Hair follicular keratinocyte (primary cell): ENCODE measurements around the gene SP2. TPM values are rescaled to one million over a fixed set of nuclear protein-coding genes. Genes with fewer than 3 reads are reported as not detected.

ENCODE experiments used
- total RNA-seq: library from RNA; depleted of rRNA; stranded (reverse); fragments of >200 nt; gene quantifications from 2 replicates; pipeline ENCODE4 v1.2.3, GENCODE V29; 2015

SP2 gene
- 1.3 and 2.7 TPM in 2 replicates for total RNA-seq

DNA sequence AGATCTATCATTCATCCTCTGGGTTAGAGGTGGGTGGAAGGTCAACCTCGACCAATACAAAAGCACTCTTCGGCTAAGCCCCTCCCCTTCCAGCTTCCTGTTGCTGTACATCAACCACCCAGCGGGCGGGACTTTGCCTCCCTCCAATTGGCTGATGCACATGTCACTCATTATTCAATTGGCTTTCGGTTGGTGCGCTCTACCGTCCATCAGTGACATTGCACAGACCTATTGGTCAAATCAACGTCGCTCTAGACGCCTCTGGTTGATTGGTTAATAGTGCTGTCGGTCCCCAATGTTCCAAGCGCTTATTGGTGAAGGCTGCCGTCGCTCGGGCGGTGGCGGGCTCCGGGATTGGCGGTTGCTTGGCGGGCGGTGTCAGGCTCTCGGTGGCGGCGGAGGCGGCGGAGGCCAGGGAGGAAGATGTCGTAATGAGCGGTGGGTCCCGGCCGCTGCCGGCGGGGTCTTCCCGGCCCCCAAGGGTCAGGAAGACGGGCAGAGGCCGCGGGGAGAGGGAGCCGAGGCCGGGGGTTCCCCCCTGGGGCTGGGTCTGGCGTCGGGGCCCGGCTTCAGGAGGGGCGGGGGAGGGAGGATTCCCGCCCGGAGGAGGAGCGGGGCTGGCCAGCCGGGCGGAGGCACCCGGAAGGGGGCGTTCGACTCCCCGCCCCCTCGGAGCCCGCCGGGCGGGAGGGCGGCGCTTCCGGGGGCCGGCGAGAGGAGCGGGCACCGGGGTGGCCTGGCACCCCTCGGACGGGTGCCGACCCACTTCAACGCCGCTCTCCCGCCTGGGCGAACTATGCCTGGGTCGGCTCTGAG lies at the start of gene SP2:
SP2 (plus strand) TSS at position 381 of the 816 bp plus-strand sequence; CDS start at position 432, 51 bp downstream.

DNA sequence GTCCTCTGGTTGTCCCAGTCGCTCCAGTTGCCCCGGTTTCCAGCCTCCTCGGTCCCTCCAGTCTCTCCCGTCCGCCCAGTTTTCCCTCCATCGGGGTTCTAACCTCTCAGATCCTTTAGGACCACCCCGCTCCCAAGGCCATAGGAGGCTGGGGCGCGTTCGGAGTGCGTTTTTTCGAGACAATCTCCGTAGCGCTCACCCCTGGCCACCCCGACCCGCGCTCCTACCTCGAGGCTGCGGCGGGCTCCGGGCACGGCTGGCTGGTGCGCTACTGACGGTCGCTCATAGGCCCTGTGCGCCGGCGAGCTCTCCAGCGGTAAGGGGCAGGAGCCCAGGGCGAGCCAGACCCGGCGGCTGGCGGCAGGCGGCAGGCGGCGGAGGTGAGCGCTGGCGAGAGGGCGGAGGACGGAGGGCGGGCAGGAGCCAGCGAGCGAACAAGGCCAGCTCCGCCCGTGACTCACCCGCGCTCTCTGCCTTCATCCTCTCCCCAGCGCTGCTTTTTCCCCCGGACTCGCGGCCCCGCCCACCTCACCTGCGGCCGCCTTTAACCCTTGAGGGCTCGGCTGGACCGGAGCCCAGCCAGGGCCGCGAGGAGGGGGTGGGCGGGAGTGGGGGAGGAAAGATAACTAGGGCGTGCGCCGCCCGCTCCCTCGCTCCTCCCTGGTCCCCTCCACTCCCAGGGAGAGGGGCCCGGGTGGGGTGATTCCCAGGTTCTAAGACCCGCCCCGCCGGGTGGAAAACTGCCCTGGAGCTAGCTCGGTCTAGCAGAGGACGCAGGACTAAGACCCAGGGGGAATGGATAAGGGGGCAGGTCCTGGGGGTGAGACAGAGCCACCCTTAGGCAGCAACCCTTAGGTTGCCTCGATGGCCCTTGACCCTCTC lies 45.1 kb upstream of the SP2 start, which contains the start of gene SP6:
SP6 (minus strand) TSS at position 472 of the 882 bp plus-strand sequence. CDS start 2,734 bp downstream, outside the sequence.

DNA sequence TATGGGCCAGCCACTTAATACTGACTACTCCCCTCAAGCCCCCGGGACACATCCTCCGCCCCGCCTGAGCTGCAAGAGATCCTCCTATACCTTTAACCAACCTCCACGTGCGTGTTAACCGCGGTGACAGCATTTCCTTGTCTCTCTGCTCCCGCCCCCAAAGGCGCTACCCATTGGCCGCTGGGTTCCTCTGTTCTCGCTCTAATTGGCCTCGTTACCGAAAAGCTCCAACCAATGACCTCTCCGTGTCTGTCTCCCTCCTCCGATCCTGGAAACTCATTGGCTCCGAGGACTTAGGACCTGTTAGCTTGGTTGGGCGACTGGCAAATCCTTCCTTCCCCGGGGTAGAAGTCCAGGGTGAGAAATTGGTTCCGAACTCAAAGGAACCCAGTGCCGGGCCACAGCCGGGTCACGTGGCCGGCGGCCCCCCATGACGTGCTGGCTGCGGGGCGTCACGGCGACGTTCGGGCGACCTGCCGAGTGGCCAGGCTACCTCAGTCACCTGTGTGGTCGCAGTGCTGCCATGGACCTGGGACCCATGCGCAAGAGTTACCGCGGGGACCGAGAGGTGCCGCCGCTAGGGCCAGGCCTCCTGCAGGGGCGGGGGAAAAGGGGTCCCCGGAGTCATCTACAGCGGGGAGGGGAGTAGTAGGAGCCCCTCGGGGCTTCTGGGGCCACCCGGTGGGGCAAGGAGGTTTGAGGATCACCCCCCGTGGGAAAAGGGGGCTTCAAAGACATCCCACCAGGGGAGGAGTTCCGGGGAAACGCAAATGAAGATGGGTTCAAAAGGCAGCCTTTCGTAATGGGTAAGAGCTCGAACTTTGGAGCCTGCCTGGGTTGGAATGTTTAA lies 45.4 kb downstream of the SP2 start, which contains the start of gene PNPO:
PNPO (plus strand) TSS at position 326 of the 850 bp plus-strand sequence; CDS start at position 431, 105 bp downstream.

DNA sequence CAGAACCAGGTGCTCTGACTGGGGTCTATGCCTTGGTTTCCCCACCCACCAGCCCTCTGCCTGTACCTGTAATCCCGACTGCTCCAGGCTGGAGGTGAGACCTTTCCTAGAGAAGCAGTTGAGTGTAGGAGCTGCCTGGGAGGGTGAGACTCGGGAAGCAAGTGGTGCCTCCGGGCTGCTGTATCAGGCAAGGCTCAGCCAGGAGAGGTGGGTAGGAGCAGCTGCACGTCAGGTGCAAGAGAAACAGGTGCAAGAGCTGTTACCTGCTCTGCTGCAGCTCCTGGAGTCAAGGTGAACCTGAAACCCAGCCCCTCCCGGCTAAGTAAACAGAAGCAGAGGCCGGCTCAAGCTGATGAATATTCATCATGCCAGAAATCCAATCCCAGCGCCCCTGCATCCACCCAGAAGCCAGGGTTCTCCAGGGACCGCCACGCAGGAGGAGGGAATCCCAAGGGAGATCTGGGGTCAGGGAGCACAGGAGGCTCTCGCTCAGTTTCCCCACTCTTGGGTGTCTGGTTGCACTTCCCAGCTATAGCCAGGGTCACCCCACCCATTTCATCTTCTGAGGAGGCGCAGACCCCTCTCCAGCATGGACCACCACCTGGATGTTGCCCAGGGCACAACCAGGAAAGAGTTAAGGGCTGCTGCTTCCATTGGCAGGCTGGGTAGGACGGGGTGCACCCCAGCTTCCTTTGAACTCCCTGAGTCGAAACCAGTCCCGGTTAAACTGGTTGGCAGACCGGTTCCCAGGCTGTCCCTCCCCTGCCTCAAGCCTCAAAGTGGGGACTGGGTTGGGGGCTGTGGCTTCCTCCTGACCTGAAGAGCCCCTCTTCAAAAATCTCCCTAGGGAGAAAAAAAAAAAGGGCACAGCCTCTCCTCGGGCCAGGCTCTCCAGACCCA lies 61.8 kb downstream of the SP2 start, which contains the start of gene PRR15L:
PRR15L (minus strand) TSS at position 293 of the 900 bp plus-strand sequence. CDS start 4,649 bp downstream, outside the sequence.

DNA sequence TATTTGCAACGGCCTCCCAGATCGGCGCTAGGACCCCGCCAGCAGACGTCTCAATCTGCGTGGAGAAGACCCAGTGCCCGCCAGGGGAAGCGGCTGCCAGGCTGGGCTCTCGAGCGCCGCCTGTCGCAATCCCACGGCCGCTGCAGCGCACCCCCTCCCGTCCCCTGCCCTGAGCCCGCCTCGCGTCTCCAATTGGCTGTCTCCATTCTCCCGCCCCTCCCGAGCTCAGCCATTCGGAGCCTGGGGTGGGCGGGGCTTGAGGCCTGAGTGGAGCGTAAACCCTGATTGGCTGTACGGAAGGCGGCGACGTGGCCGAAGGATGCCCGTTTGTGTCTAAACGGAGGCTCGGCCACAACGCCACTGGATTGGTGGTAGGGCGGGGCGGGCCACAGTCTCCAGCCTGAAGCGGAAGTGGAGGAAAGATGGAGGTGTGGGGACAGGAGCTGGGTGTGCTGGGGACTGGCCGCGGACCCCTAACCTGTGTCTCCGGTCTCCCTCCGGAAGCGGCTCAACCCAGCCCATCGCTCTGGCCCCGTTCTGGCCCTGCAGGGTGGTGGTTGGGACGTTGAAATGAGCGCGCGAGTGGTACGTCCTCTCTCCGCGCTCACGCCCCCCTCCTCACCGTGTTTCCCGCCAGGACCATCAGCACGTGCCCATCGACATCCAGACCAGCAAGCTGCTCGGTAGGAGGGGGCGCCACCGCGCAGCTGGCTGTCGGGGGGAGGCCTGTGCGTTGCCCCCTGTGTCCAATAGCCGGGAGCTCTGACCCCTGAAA lies 74.9 kb downstream of the SP2 start, which contains the start of gene CDK5RAP3:
CDK5RAP3 (plus strand) TSS at position 389 of the 775 bp plus-strand sequence; CDS start at position 423, 34 bp downstream.

Other genes with a start within 250 kb of the SP2 start
- gene KPNB1, start 246.3 kb upstream of the SP2 start, total RNA-seq, result 193 and 259 TPM in 2 replicates
- 3.9 and 7.0 TPM in 2 replicates for gene TBKBP1, start 202.1 kb upstream of the SP2 start, total RNA-seq
- gene TBX21, start 163.0 kb upstream of the SP2 start, total RNA-seq, result not detected in 2 replicates
- gene OSBPL7, start 74.4 kb upstream of the SP2 start, total RNA-seq, result 0.76 and 9.8 TPM in 2 replicates
- 38.5 and 46.5 TPM in 2 replicates for gene MRPL10, start 64.7 kb upstream of the SP2 start, total RNA-seq
- not detected in 2 replicates for gene LRRC46, start 64.6 kb upstream of the SP2 start, total RNA-seq
- gene SCRN2, start 55.0 kb upstream of the SP2 start, total RNA-seq, result 33.9 and 41.2 TPM in 2 replicates
- 2.3 and 2.5 TPM in 2 replicates for gene SP6, start 45.1 kb upstream of the SP2 start, total RNA-seq
- 50.2 and 69.3 TPM in 2 replicates for gene PNPO, start 45.3 kb downstream of the SP2 start, total RNA-seq
- not detected in 2 replicates for gene PRR15L, start 61.6 kb downstream of the SP2 start, total RNA-seq
- 50.8 and 66.1 TPM in 2 replicates for gene CDK5RAP3, start 74.9 kb downstream of the SP2 start, total RNA-seq
- 16.6 and 26.8 TPM in 2 replicates for gene COPZ2, start 141.6 kb downstream of the SP2 start, total RNA-seq
- gene NFE2L1, start 152.1 kb downstream of the SP2 start, total RNA-seq, result 74.7 and 142 TPM in 2 replicates
- gene CBX1, start 205.2 kb downstream of the SP2 start, total RNA-seq, result 47.1 and 66.8 TPM in 2 replicates
- gene SNX11, start 211.5 kb downstream of the SP2 start, total RNA-seq, result 19.0 and 23.7 TPM in 2 replicates